ENCODE results near the gene GDF7.

Gene GDF7

DNA sequence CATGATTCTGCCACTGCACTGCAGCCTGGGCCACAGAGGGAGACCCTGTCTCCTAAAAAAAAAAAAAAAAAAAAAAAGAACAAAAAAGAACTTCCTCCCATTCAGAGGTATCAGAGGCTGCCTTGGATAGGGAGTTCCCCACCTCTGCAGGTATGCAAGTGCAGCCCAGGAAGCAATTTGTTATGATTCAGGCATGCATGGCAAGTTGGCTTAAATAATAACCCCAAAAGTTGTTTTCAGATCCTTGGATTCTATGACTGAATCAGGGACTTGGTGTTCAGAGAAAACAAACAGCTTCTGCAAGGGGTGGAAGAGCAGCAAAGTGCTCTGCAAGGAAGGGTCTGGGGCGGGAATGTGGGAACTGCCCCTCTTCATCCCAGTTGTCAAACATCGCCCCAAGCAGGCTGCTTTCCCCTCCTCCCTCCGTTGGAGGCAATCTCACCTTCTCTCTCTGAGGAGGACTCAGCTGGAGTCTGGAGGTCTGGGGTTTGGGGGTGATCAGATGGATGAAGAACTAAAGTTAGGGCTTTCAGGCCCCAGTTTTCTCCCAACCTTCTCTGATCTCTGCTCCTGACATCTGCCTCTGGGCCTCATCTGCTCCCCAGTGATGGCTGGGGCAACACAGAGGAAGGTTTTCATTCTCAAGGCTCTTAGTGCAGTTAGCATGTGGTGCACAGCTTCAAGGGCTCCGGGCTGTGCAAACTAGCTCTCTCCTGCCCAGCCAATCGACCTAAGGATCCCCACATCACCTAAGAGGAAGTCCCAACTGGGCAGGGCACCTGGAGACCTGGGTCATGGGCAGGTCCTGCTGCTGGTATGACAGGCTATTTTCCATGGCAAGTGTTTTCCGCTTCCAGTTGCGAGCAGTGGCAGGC, 3.5 kb upstream of the GDF7 start:
- no peak for DNase-seq

- no peak for DNase-seq
Measured at GRCh38 chr2:20664071-20664390, 2.9 kb upstream of the GDF7 start.

DNA sequence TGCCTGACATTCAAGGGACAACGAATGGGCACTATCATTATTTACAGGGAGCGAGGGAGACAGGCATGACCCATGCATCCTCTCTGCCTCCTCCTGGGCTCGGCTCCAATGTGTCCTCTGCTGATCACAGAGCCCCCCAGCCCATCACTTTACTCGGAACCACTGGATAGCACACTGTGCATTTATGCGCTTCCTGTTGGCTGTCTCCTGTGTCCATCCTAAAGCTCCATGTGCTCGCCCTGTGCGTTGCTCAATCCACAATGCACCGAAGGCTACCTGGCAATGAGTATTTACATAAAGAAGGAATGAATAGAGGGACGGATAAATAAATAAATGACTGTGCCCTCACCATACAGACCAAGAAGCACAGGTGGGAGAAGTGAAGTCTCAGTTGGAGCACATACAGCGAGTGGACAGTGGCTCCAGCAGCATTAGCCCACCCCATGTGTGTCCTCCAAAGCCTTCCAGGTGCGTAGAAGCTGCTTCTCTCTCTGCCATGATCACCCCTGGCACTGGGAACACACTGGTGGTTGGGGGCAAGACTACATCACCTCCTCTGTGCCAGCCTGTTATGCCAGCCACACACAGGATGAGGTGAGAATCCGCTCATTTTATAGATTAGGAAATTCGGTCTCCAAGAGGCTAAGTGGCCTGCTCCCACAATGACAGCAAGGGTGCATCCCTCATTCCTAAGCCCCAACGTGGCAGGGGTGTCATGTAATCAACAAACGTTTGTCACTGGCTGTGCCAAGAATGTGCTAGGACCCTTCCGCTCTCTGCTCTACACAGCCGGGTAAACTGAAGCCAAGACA, 2.3 kb upstream of the GDF7 start:
- no peak for DNase-seq

DNA sequence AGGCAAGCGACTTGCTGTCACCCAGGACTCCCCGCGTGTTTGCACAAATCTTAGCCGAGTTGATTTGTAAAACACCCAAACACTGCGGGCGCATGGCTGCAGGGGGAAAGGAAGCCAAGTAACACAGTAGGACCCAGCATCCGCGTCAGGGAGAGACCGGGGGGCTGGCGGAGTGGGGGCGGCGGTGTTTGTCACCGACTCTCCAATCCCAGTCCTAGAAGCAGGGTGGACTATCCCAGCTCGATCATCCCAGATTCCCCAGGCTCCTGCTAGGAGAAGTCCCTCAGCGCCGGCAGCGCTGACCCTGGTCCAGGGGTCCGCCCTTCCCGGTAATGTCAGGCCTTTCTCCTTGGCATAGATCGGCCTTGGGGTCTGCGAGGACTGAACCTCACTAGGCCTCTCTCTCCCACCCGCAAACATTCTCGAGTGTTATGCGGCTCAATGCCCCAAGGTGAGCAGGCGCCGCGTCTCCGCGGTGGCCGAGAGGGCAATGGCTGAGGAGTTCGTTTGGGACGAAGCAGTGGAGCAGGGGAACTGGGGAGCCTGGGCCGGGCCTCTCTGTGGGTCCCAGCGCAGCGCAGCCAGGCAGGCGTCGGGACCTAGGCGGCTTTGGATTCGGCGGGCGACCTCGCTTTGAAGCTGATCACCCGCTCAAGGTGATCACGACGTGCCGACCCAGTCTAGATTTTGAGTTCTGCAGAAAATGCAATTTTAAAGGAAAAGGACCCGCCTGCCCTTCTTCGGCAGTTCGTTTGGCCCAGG, 1.5 kb upstream of the GDF7 start:
- no peak for DNase-seq

GRCh38 chr2:20666005-20666303, 990 bp upstream of the GDF7 start:
- no peak for DNase-seq

DNA sequence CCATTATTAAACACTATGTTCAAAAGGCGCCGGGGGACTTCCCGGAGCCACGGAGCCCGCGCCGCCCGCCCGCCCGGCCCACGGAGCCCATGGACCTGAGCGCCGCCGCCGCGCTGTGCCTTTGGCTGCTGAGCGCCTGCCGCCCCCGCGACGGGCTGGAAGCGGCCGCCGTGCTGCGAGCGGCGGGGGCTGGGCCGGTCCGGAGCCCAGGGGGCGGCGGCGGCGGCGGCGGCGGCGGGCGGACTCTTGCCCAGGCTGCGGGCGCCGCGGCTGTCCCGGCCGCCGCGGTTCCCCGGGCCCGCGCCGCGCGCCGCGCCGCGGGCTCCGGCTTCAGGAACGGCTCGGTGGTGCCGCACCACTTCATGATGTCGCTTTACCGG, 197 bp downstream of the GDF7 start:
- no peak for DNase-seq

DNA sequence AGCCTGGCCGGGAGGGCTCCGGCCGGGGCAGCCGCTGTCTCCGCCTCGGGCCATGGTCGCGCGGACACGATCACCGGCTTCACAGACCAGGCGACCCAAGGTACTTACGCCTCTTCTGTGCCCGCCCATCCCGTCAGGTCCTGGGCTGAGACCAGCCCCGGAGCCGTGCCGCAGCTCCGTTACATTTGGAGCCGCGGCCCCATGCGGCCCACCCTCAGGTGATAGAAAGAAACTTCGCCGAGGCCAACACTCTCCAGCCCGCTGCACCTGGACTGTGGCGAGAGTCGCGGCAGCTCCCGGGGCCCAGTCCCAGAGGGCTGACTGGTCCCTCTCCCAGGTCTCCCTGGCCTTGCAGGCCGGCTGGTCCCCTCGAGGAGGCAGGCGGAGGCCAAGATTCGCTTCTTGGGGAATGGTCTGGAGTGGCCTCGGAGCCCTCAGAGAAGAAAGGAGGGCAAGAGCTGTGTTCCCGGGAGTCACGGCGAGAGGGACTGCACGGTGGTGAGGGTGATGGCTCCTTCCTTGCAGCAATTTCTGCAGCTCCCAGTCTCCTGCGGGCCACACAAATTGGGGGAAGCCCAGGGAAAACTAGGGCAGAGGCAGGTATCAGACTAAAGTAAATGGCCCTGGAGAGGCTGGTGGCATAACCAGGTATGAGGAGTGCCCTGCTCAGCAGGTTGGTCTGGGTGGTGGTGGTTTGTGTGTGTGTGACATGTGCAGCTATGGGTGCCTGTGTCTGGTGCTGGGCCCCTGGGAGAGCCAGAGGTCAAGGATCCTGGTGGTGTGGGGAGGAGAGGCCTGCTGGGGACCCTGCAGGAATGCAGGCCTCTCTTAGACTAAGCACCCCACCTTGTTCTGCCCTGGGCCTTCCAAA, 822 bp downstream of the GDF7 start:
- no peak for DNase-seq

DNA sequence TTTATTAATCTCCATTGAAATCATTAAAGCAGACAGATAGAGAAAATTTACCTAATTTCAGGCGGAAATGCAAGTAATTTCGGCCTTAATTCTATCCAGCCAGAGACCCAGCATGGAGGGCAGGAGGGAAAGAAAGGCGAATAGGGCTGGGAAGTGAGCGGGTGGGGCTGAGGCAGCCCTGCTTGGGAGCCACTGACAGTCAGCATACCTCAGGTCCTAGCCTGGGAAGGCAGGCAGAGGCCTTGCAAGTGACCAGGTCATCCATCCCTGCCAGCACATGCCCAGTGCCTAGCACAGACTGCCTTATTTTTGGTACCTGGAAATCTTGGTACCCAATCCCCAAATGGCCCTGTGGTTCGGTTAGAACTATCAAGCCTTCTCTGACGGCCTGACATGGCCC, 1.5 kb downstream of the GDF7 start:
- no peak for DNase-seq

- DNase-seq, result no peak
Measured at GRCh38 chr2:20668871-20669475, 2.0 kb downstream of the GDF7 start.

DNA sequence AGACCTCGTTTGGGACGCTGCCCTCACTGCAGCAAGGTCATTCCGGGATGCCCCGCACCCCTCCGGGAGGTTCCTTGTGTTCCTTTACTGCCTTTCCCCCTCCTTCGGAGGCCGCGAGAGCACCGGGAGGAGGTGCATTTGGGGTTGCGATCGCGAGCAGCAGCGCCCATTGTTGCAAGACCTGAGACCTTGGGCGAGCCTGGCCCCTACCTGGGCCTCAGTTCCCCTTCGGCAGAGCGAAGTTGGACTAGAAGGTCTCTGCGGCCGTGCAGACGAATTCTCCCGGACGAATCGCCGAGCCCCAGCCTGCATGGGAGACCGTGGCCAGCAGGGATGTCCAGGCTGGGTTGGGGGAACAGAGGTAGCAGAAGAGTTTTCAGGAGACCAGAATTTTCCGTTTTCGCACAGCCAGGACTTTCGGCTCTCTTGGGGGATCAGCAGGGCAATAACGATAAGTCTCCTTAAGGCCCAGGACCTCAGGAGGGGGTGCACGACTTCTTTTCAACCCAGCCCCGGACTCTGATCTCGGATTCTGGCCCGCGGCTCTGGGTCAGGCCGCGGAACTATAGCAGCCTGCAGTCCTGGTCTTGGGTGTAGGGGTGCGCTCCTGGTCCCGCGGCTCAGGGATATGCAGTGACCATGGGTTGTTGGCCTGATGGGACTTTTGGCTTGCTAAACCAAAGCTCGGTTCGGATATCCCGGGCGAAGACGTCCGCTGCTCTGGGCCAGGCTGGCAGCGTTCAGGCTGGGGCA, 2.8 kb downstream of the GDF7 start:
- no peak for DNase-seq

DNA sequence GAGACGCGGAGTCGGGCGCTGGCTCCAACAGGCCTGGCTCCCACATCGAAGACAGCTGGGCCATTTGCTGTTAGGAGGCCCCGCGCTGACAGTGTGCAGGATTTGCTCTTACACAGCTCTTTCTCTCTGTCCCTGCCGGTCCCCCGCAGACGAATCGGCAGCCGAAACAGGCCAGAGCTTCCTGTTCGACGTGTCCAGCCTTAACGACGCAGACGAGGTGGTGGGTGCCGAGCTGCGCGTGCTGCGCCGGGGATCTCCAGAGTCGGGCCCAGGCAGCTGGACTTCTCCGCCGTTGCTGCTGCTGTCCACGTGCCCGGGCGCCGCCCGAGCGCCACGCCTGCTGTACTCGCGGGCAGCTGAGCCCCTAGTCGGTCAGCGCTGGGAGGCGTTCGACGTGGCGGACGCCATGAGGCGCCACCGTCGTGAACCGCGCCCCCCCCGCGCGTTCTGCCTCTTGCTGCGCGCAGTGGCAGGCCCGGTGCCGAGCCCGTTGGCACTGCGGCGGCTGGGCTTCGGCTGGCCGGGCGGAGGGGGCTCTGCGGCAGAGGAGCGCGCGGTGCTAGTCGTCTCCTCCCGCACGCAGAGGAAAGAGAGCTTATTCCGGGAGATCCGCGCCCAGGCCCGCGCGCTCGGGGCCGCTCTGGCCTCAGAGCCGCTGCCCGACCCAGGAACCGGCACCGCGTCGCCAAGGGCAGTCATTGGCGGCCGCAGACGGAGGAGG, 3.5 kb downstream of the GDF7 start:
- no peak for DNase-seq

- DNase-seq, result no peak
Measured at GRCh38 chr2:20671036-20671735, 4.2 kb downstream of the GDF7 start.

DNA sequence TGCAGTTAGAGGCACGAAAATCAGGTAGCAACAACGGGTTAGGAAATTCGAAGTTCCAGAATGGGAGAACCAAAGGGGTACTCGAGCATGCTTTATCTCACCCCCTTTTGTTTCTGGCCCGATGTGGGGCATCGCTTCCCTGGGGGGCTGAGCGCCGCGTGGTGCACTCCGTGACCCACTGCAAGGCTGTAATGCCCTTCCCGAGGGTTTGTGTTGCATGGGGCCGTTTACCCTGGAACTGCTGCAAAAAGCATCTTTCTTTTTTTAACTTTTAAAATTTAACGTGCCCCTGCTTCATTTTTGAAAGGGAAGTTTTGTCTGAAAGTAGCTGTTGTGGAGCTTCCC, 4.8 kb downstream of the GDF7 start:
- no peak for DNase-seq

- no peak for DNase-seq
Measured at GRCh38 chr2:20672201-20672951, 5.4 kb downstream of the GDF7 start.

GRCh38 chr2:20673686-20674308, 6.9 kb downstream of the GDF7 start:
- no peak for DNase-seq

GRCh38 chr2:20674309-20674965, 7.5 kb downstream of the GDF7 start:
- no peak for DNase-seq

GRCh38 chr2:20674974-20675679, 8.2 kb downstream of the GDF7 start:
- DNase-seq, result no peak
